ENCODE data around the gene ARMC12. TPM values are rescaled to one million over a fixed set of nuclear protein-coding genes. Genes with fewer than 3 reads are reported as not detected.

ARMC12 gene
- total RNA-seq, 1 donor = 0.43 TPM

- H3K4me3 ChIP-seq (ENCODE audit: low read depth, low read length) = no peak overlapping the region
- DNase-seq (ENCODE audit: low read depth) = no peak
- TF ChIP-seq CTCF (IDR thresholded peaks at IDR 0.05; ENCODE audit: insufficient read depth, low read depth, low read length) = no peak
These were observed 18.6 kb downstream of the ARMC12 start for GRCh38 chr6:35755278-35755924.

- H3K4me3 ChIP-seq (ENCODE audit: low read depth, low read length) = no peak overlapping the region
- TF ChIP-seq CTCF (IDR thresholded peaks at IDR 0.05; ENCODE audit: insufficient read depth, low read depth, low read length) = peak; percentile 53
- peak; percentile 32 for DNase-seq (ENCODE audit: low read depth)
These were observed 20.8 kb downstream of the ARMC12 start for GRCh38 chr6:35757456-35758123.

- no peak for TF ChIP-seq CTCF (IDR thresholded peaks at IDR 0.05; ENCODE audit: insufficient read depth, low read depth, low read length)
- DNase-seq (ENCODE audit: low read depth) = no peak
- H3K4me3 ChIP-seq (ENCODE audit: low read depth, low read length) = no peak overlapping the region
These were observed 22.6 kb downstream of the ARMC12 start for GRCh38 chr6:35759426-35759825.

GRCh38 chr6:35765739-35766138 is 28.9 kb downstream of the ARMC12 start:
- no peak for TF ChIP-seq CTCF (IDR thresholded peaks at IDR 0.05; ENCODE audit: insufficient read depth, low read depth, low read length)
- H3K4me3 ChIP-seq (ENCODE audit: low read depth, low read length) = no peak overlapping the region
- no peak for DNase-seq (ENCODE audit: low read depth)

- no peak for TF ChIP-seq CTCF (IDR thresholded peaks at IDR 0.05; ENCODE audit: insufficient read depth, low read depth, low read length)
- DNase-seq (ENCODE audit: low read depth) = no peak
- no peak overlapping the region for H3K4me3 ChIP-seq (ENCODE audit: low read depth, low read length)
These were observed 32.4 kb downstream of the ARMC12 start for GRCh38 chr6:35769211-35769610.

- TF ChIP-seq CTCF (IDR thresholded peaks at IDR 0.05; ENCODE audit: insufficient read depth, low read depth, low read length) = no peak
- H3K4me3 ChIP-seq (ENCODE audit: low read depth, low read length) = no peak overlapping the region
- DNase-seq (ENCODE audit: low read depth) = no peak
These were observed 34.5 kb downstream of the ARMC12 start for GRCh38 chr6:35771343-35771627.
